ENCODE data around the gene ZDHHC24.

ZDHHC24 gene

DNA sequence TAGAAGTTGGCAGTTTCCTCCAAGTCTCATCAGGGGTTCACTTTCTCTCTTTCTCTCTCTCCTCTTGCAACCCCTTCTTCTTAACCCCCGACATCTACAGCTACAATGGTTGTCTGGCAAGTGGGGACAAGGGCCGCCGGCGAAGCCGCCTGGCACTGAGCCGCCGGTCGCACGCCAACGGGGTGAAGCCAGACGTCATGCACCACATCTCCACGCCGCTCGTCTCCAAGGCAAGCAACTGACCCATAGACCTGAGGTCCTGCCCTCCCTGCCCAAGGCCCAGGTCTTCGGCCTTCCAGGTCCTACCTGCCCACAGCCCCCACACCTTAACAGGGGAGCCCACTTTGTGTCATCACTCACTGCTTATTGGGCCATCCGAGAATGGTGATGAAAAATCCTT lies 74.7 kb downstream of the ZDHHC24 start:
- no peak for DNase-seq (ENCODE audit: low read depth)
